ENCODE results near the gene MOCS3. TPM values are rescaled to one million over a fixed set of nuclear protein-coding genes. Genes with fewer than 3 reads are reported as not detected.

MOCS3 gene
- polyA plus RNA-seq, 3 donors = 4.6 to 5.1 (median 5.1) TPM

GRCh38 chr20:50980071-50980681 is 21.6 kb downstream of the MOCS3 start:
- no peak for DNase-seq (ENCODE audit: low read depth in 3 of 3, low spot score in 2 of 3)

DNA sequence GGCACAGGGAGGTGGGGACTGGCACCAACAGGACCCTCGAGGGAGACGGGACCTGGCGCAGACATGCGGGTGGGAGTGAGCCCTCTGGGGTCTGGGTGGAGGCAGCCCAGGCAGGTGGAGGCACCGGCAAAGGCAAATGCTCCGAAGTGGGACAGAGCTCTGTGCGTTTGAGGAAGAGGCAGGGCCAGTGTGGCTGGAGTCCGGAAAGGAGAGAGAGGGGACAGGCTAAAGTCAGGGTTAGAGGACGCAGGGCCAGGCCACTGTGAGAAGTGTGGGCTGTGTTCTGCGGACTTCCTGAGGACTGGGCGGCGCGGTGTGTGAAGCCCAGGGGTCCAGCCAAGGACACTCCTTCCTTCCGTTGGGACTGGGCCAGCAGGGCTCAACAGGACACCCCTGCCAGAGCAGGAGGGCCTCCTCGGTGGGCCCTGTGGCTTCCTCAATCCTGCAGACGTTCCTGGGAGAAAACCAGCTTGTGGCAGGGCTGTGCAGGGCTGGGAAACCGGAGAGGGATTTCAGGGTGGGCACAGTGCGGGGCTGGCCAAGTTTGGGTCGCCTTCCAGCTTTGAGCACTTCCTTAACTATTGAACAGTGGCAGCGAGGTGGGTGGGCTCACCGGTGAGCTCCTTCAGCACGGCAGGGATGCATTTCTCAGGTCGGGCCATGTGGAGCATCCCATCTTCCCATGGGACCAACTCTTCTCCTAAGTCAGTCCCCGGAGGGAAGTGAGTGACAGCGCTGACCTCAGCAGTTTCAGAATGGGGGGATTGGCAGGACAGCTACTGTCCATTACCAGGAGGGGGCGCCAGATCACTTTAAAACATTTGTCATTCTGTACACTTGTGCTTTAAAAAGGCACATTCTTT is 22.5 kb downstream of the MOCS3 start:
- DNase-seq (ENCODE audit: low read depth in 3 of 3, low spot score in 2 of 3) = no peak

DNA sequence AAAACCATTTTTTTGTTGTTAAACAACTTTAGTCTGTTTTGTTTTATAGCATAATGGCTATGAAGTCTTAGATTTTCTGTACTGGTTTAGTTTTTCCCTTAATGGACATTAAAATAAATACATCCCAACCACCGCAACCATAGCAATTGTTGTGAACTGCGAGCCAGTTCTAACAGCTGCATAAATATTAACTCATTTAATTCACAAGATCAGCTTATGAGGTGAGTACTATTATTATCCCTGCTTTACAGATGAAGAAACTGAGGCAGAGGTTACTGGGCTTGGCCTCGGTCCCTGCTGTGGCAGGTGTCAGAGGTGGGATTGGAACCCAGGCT is 23.1 kb downstream of the MOCS3 start:
- DNase-seq (ENCODE audit: low read depth in 3 of 3, low spot score in 2 of 3) = no peak

DNA sequence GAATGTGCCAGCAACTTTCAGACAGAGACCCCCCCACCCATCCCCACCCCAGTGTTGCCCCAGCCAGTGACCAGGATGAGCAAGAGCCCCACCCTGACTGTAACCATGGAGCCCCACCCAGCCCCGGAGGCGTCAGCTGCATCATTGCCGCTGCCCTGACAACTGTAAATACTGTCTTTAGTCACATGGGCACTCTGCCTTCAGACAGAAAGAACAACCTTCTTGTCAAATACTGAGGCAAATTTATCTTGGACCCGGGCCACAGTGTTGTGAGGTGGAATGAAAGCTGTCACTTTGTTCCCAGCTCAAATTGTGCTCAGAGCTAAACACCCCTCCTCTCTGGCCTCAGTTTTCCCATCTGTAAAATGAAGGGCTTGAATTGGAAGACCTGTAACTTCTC is 23.7 kb downstream of the MOCS3 start:
- DNase-seq (ENCODE audit: low read depth in 3 of 3, low spot score in 2 of 3) = no peak

DNA sequence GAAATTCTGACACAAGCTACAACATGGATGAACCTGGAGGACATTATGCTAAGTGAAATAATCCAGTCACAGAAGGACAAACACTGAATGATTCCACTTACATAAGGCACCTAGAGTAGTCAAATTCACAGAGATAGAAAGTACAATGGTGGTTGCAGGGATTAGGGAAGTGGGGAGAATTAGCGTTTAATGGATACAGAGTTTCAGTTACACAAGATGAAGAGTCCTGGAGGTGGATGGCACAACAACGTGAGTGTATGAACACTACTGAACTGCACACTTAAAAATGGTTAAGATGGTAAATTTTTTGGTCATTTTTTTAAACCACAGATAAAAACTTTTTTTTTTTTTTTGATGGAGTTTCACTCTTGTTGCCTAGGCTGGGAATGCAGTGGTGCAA is 24.7 kb downstream of the MOCS3 start:
- DNase-seq (ENCODE audit: low read depth in 3 of 3, low spot score in 2 of 3) = no peak

DNA sequence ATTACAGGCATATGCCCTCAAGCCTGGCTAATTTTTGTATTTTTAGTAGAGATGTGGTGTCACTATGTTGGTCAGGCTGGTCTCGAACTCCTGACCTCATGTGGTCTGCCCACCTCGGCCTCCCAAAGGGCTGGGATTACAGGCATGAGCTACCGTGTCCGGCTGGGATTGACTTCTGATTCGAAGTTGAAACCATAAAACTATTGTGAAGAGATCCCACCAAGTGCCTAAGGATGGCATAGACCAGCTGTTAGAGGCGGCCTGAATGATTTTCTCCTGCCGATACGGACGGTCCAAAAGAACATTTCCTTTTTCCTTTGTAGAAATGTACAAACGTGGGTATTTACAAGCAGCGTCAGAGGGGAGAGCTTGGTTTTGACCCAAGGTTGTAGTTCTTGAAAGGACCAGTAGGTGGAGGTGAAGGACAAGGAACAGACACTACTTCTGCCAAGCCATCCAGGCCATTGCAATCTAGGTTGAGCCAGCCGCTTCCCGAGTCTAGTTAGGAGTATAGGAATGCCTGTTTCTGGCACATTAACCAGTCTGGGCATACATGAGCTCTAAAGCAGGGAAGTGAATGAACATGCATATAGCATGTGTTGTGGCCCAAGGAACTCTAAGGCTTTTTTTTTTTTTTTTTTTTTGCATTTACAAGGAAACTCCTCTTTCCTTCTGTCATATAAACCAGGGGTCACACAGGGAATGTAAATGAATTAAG is 29.0 kb downstream of the MOCS3 start:
- DNase-seq (ENCODE audit: low read depth in 3 of 3, low spot score in 2 of 3) = peak; percentile 73 to 80 (median 77)

DNA sequence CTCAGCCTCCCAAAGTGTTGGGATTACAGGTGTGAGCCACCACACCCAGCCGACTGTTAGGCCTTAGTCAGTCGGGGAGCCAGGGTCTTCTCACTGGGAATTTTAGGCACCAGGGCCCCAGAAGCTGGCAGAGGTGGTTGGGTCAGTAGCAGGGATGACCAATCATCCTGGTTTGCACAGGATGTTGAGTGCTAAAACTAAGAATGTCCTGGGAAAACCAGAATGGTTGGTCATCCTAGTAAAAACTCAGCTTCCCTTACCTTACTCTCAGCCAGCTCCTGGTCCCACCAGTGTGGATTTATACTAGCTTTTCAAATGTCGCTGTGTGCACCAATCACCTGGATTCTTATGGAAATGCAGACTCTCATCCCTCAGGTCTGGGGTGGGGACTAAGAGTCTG is 32.5 kb downstream of the MOCS3 start:
- DNase-seq (ENCODE audit: low read depth in 3 of 3, low spot score in 2 of 3) = no peak

GRCh38 chr20:50992336-50992732 is 33.7 kb downstream of the MOCS3 start:
- no peak for DNase-seq (ENCODE audit: low read depth in 3 of 3, low spot score in 2 of 3)

GRCh38 chr20:50992733-50993457 is 34.3 kb downstream of the MOCS3 start:
- DNase-seq (ENCODE audit: low read depth in 3 of 3, low spot score in 2 of 3) = no peak

- no peak for DNase-seq (ENCODE audit: low read depth in 3 of 3, low spot score in 2 of 3)
These were observed 35.3 kb downstream of the MOCS3 start for GRCh38 chr20:50993876-50994275.

GRCh38 chr20:50995506-50995905 is 36.9 kb downstream of the MOCS3 start:
- no peak for DNase-seq (ENCODE audit: low read depth in 3 of 3, low spot score in 2 of 3)

DNA sequence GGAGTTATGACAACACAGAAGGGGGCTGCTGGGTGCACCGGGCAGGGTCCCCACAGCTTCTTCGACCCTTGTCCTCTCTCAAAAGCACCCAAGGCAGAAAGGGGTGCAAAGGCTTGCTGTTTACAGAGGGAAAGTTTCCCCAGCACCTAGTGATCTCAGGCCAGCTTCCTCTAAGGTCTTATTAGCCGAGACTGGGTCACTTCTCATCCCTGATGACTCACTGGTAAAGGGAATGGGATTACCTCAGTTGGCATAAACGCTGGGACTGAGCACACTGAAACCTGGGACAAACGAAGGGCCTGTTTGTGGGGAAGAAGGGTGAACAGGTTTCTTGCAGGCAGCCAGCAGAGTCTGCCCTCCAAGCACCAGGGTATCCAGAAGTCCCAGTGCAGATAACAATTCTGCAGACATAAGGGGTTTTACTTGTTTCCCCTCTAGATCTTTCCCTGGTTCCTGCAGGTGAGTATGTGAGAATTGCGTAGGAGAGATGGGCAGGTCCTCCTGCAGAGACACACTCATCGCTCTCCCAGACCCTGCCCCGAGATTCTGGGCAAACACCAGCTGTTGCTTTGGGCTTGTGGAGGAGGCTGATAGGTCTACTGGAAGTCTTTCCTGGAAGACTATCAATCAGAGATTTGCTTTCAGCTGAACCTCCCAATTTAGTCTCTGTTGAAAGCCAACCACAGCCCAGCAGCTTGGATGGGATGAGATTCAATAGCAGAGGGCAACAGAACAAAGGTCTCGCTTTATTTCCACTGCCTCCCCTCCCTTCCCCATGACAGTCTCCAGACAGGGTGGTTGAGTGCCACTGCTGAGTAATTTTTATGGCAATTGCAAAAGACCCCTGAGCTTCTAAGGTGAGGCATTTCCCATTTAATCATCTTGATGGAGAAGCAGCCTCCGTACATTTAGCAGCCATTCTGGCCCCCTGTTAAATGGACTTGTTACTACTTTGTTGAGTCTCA is 38.6 kb downstream of the MOCS3 start:
- no peak for DNase-seq (ENCODE audit: low read depth in 3 of 3, low spot score in 2 of 3)

GRCh38 chr20:50999355-50999754 is 40.7 kb downstream of the MOCS3 start:
- DNase-seq (ENCODE audit: low read depth in 3 of 3, low spot score in 2 of 3) = no peak

GRCh38 chr20:51001430-51002265 is 43.0 kb downstream of the MOCS3 start:
- no peak for DNase-seq (ENCODE audit: low read depth in 3 of 3, low spot score in 2 of 3)

DNA sequence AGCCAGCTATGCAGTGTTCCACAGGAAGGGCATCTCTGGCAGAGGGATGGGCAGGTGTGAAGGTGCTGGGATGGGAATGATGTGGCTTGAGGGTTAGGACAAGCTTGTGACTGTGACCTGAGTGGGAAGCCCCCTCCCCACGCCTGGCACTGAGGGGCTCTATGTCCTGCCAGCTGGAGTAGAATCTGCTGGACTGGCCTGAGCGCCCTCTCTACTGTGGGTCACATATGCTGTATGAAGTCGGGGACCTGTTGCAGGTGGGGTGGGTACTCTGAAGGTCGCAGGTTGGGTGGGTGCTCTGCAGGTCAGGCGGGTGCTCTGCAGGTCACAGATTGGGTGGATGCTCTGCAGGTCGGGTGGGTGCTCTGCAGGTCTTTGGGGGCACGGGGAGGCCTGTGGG is 44.0 kb downstream of the MOCS3 start:
- DNase-seq (ENCODE audit: low read depth in 3 of 3, low spot score in 2 of 3) = no peak

- DNase-seq (ENCODE audit: low read depth in 3 of 3, low spot score in 2 of 3) = no peak
These were observed 45.1 kb downstream of the MOCS3 start for GRCh38 chr20:51003753-51004152.

GRCh38 chr20:51004305-51004727 is 45.7 kb downstream of the MOCS3 start:
- no peak for DNase-seq (ENCODE audit: low read depth in 3 of 3, low spot score in 2 of 3)

DNA sequence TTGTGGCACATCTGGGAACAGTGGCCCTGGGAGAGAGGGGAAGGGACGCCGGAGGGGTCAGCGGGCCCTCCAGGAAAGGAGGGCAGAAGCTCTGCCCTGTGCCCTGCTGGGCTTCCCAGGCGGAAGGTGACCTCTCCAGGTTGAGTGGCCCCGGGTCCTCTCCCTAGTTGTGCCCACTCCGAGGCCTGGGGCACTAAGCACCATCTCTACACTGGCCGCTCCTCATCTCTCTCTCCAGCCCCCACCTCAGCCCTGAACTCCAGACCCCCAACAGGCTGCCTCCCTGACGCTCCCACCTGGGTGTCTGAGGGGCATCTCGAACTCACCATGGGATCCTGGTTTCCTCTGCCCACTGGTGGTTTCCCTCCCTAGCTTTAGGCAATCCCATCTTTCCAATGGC is 46.2 kb downstream of the MOCS3 start:
- no peak for DNase-seq (ENCODE audit: low read depth in 3 of 3, low spot score in 2 of 3)

DNA sequence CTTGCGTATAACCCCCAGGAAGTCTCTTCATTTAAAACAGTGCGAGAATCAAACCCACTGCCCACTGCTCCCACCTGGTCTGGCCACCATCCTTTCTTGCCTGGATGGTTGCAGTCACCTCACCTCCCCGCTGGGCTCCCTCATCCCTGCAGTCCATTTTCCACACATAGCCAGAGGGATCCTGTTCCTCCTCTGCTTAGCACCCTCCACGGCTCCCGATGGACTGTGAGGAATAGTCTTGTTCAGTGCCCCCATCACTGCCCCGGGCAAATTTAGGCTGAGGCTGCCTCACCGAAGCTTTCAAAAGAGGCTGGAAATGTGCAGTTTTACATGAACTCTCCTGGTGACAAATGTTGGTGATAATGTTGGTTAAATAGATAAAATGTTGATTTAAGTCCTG is 46.6 kb downstream of the MOCS3 start:
- no peak for DNase-seq (ENCODE audit: low read depth in 3 of 3, low spot score in 2 of 3)
